NCI-H526 (cell line): ENCODE results near the gene BRI3BP.
"Not testable (repeated sequence)": the region's sequence is repeated elsewhere in the genome, so short reads cannot be mapped to it uniquely, and the experiment has no call there.

Experiments
- DNase-seq, 2 experiments: peaks; one replicate each; lab custom pipeline; 2025; lab: John Stamatoyannopoulos, UW

BRI3BP gene

GRCh38 chr12:124975276-124975675, 18.2 kb upstream of the BRI3BP start:
- DNase-seq: no peak

GRCh38 chr12:124976999-124977398, 16.4 kb upstream of the BRI3BP start:
- no peak for DNase-seq

GRCh38 chr12:124979568-124979967, 13.9 kb upstream of the BRI3BP start:
- no peak for DNase-seq

GRCh38 chr12:124980098-124980892, 13.2 kb upstream of the BRI3BP start:
- no peak for DNase-seq

GRCh38 chr12:124986876-124987275, 6.6 kb upstream of the BRI3BP start:
- not testable (repeated sequence) for DNase-seq

GRCh38 chr12:124992874-124993625, 395 bp upstream of the BRI3BP start:
- DNase-seq: peak; percentile 89 to 93

GRCh38 chr12:124994437-124994975, 1.1 kb downstream of the BRI3BP start:
- peak in 1 of 2 experiments; percentile 32 for DNase-seq

- no peak for DNase-seq
Measured at GRCh38 chr12:124995200-124995961, 1.9 kb downstream of the BRI3BP start.

GRCh38 chr12:124998705-124999104, 5.3 kb downstream of the BRI3BP start:
- no peak for DNase-seq

- no peak for DNase-seq
Measured at GRCh38 chr12:125001636-125002035, 8.2 kb downstream of the BRI3BP start.

GRCh38 chr12:125003021-125003420, 9.6 kb downstream of the BRI3BP start:
- DNase-seq: no peak

- no peak for DNase-seq
Measured at GRCh38 chr12:125004621-125005020, 11.2 kb downstream of the BRI3BP start.

GRCh38 chr12:125005652-125006051, 12.2 kb downstream of the BRI3BP start:
- no peak for DNase-seq

- DNase-seq: no peak
Measured at GRCh38 chr12:125006365-125006764, 12.9 kb downstream of the BRI3BP start.

GRCh38 chr12:125013816-125014442, 20.5 kb downstream of the BRI3BP start:
- DNase-seq: no peak

GRCh38 chr12:125014526-125014925, 21.1 kb downstream of the BRI3BP start:
- DNase-seq: peak in 1 of 2 experiments; percentile 5

- no peak for DNase-seq
Measured at GRCh38 chr12:125015680-125016310, 22.4 kb downstream of the BRI3BP start.

GRCh38 chr12:125017801-125018200, 24.4 kb downstream of the BRI3BP start:
- DNase-seq: no peak

- no peak for DNase-seq
Measured at GRCh38 chr12:125018356-125018755, 24.9 kb downstream of the BRI3BP start.

GRCh38 chr12:125021096-125021495, 27.7 kb downstream of the BRI3BP start:
- DNase-seq: no peak

GRCh38 chr12:125021771-125022170, 28.3 kb downstream of the BRI3BP start:
- no peak for DNase-seq
